ENCODE measurements around the gene CNTNAP4.

The CNTNAP4 gene

GRCh38 chr16:76396977-76397376, 119.8 kb downstream of the CNTNAP4 start:
- DNase-seq (ENCODE audit: low spot score), result no peak

- no peak for DNase-seq (ENCODE audit: low spot score)
Observed at GRCh38 chr16:76409706-76410105, 132.5 kb downstream of the CNTNAP4 start.

- DNase-seq (ENCODE audit: low spot score), result no peak
Observed at GRCh38 chr16:76421571-76421970, 144.4 kb downstream of the CNTNAP4 start.

GRCh38 chr16:76428858-76429257, 151.7 kb downstream of the CNTNAP4 start:
- no peak for DNase-seq (ENCODE audit: low spot score)

- no peak for DNase-seq (ENCODE audit: low spot score)
Observed at GRCh38 chr16:76441391-76441790, 164.2 kb downstream of the CNTNAP4 start.

GRCh38 chr16:76441876-76442275, 164.7 kb downstream of the CNTNAP4 start:
- no peak for DNase-seq (ENCODE audit: low spot score)

GRCh38 chr16:76443973-76444372, 166.8 kb downstream of the CNTNAP4 start:
- no peak for DNase-seq (ENCODE audit: low spot score)

GRCh38 chr16:76444832-76445231, 167.6 kb downstream of the CNTNAP4 start:
- no peak for DNase-seq (ENCODE audit: low spot score)

- no peak for DNase-seq (ENCODE audit: low spot score)
Observed at GRCh38 chr16:76445815-76446214, 168.6 kb downstream of the CNTNAP4 start.

- no peak for DNase-seq (ENCODE audit: low spot score)
Observed at GRCh38 chr16:76446251-76446650, 169.1 kb downstream of the CNTNAP4 start.

GRCh38 chr16:76450890-76451289, 173.7 kb downstream of the CNTNAP4 start:
- no peak for DNase-seq (ENCODE audit: low spot score)

- no peak for DNase-seq (ENCODE audit: low spot score)
Observed at GRCh38 chr16:76455257-76455656, 178.1 kb downstream of the CNTNAP4 start.

- no peak for DNase-seq (ENCODE audit: low spot score)
Observed at GRCh38 chr16:76456016-76456415, 178.8 kb downstream of the CNTNAP4 start.

GRCh38 chr16:76459111-76459510, 181.9 kb downstream of the CNTNAP4 start:
- DNase-seq (ENCODE audit: low spot score), result no peak

- no peak for DNase-seq (ENCODE audit: low spot score)
Observed at GRCh38 chr16:76461836-76462235, 184.6 kb downstream of the CNTNAP4 start.

GRCh38 chr16:76464955-76465620, 187.9 kb downstream of the CNTNAP4 start:
- DNase-seq (ENCODE audit: low spot score), result no peak

GRCh38 chr16:76466871-76467270, 189.7 kb downstream of the CNTNAP4 start:
- DNase-seq (ENCODE audit: low spot score), result no peak

GRCh38 chr16:76474048-76474447, 196.8 kb downstream of the CNTNAP4 start:
- DNase-seq (ENCODE audit: low spot score), result no peak

GRCh38 chr16:76478105-76478504, 200.9 kb downstream of the CNTNAP4 start:
- no peak for DNase-seq (ENCODE audit: low spot score)

GRCh38 chr16:76483307-76483909, 206.2 kb downstream of the CNTNAP4 start:
- no peak for DNase-seq (ENCODE audit: low spot score)

GRCh38 chr16:76484020-76484419, 206.8 kb downstream of the CNTNAP4 start:
- no peak for DNase-seq (ENCODE audit: low spot score)

- DNase-seq (ENCODE audit: low spot score), result no peak
Observed at GRCh38 chr16:76486740-76487139, 209.5 kb downstream of the CNTNAP4 start.

GRCh38 chr16:76487411-76488064, 210.3 kb downstream of the CNTNAP4 start:
- DNase-seq (ENCODE audit: low spot score), result no peak

- DNase-seq (ENCODE audit: low spot score), result no peak
Observed at GRCh38 chr16:76488065-76488417, 210.8 kb downstream of the CNTNAP4 start.

Measured in AG08395 (cell line).